HG03103 (cell line): Measurements from ENCODE around the gene WDR70.
"Not testable (repeated sequence)": the region's sequence is repeated elsewhere in the genome, so short reads cannot be mapped to it uniquely, and the experiment has no call there.

Experiments used
- ATAC-seq: cut with Tn5 transposase; IDR thresholded peaks from one replicate; pipeline ENCODE4 v1.9.1; 2021; ENCODE audit warnings: low read depth; ENCODE audit not compliant: unreplicated experiment

WDR70 gene

GRCh38 chr5:37379100-37379628 lies at the start of gene WDR70:
TSS of gene WDR70 (plus strand) at chr5:37379318. CDS start at chr5:37379368, 50 bp downstream.
- ATAC-seq: peak; percentile 99

GRCh38 chr5:37334754-37335153 lies 44.4 kb upstream of the WDR70 start:
- ATAC-seq: not testable (repeated sequence)

DNA sequence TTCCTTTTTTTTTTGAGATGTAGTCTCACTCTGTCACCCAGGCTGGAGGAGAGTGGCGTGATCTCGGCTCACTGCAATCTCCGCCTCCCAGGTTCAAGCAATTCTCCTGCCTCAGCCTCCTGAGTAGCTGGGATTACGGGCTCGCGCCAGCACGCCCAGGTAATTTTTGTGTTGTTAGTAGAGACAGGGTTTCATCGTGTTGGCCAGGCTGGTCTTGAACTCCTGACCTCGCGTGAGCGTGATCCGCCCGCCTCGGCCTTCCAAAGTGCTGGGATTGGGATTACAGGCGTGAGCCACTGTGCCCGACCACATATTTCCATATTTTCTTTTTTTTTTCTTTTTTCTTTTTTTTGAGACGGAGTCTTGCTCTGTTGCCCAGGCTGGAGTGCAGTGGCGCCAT lies 36.4 kb upstream of the WDR70 start:
- ATAC-seq: not testable (repeated sequence)

DNA sequence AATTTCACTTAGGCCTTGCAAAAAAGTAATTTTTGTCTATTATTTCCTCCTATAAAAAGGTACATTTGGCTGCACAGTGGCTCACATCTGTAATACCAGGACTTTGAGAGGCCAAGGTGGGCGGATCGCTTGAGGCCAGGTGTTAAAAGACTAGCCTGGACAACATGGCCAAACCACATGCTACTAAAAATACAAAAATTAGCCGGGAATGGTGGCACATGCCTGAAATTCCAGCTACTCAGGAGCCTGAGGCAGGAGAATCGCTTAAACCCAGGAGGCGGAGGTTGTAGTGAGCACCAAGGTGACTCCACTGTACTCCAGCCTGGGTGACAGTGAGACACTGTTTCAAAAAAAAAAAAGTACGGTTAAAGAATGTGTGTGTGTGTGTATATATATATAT lies 24.0 kb upstream of the WDR70 start:
- no peak for ATAC-seq

GRCh38 chr5:37370550-37370863 lies 8.6 kb upstream of the WDR70 start:
- ATAC-seq: peak; percentile 26

- peak; percentile 91 for ATAC-seq
Observed at GRCh38 chr5:37370864-37371726, 8.0 kb upstream of the WDR70 start, which contains the start of gene NUP155. TSS of gene NUP155 (minus strand) at chr5:37371106. CDS start at chr5:37370977, 129 bp downstream.

GRCh38 chr5:37375091-37375490 lies 4.0 kb upstream of the WDR70 start:
- ATAC-seq: no peak

DNA sequence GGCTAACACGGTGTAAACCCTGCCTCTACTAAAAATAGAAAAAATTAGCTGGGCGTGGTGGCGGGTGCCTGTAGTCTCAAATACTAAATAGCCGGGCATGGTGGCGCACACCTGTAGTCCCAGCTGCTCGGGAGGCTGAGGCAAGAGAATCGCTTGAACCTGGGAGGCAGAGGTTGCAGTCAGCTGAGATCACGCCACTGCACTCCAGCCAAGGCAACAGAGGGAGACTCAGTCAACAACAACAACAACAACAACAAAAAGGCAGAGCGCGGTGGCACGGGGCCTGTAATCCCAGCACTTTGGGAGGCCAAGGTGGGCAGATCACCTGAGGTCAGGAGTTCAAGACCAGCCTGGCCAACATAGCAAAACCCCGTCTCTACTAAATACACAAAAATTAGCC lies 1.1 kb upstream of the WDR70 start:
- ATAC-seq: not testable (repeated sequence)

GRCh38 chr5:37391591-37391990 lies 12.5 kb downstream of the WDR70 start:
- ATAC-seq: no peak

DNA sequence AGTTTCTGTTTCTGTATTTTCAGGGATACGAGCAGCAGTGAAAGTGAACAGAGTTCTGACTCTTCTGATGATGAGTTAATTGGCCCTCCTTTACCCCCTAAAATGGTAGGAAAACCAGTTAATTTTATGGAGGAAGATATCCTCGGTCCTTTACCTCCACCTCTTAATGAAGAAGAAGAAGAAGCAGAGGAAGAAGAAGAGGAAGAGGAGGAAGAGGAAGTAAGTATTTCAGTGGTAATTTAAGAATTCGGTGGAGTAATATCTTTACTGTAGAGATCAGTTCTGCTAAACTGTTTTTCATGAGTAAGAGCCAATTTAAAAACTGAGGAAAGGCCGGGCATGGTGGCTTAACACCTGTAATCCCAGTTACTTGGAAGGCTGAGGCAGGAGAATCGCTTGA lies 17.2 kb downstream of the WDR70 start:
- no peak for ATAC-seq

DNA sequence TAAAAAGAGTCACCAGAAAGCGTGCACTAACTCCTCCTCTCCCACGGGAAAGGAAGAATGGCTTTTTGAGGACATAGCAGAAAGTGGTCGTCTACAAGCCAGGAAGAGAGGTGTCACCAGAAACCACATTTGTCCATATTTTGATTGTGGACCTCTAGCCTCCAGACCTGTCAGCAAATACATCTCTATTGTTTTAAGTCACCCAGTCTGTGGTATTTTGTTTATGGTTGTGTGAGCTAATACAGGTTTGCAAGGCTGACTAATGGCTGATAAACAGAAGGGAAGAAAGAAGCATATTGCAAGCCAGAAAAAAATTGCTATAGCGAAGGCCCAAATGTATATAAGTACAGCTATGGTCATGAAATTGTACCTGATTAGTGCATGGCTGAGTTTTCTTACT lies 21.4 kb downstream of the WDR70 start:
- no peak for ATAC-seq

DNA sequence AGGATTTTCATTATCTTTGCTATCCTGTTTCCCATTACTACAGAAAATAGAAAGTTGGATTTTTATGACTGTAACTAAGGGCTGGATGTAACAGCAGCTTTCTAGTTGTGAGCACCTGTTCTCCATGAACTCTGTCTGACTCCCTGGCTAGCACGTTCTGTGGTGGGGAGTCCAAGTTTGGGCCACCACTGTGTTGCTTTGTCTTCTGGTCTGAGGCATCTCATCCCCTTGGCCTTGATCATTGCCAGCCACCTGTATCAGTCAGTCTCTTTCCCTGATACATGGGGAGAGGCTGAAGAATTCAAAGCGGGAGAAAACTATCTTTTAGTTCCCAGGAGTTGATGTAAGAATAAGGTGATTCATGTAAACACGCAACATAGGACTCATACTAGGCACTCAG lies 33.4 kb downstream of the WDR70 start:
- no peak for ATAC-seq

GRCh38 chr5:37415456-37415855 lies 36.3 kb downstream of the WDR70 start:
- not testable (repeated sequence) for ATAC-seq

DNA sequence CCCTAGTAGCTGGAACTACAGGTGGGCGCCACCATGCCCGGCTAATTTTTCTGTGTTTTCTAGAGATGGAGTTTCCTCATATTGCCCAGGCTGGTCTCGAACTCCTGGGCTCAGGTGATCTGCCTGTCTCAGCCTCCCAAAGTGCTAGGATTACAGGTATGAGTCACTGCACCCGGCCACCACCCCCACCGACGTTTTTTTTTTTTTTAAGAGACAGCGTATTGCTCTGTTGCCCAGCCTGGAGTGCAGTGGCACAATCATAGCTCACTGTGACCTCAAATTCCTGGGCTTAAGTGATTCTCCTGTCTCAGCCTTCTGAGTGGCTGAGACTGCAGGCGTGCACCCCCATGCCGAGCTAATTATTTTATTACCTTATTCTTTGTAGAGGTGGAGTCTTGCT lies 38.2 kb downstream of the WDR70 start:
- ATAC-seq: no peak

DNA sequence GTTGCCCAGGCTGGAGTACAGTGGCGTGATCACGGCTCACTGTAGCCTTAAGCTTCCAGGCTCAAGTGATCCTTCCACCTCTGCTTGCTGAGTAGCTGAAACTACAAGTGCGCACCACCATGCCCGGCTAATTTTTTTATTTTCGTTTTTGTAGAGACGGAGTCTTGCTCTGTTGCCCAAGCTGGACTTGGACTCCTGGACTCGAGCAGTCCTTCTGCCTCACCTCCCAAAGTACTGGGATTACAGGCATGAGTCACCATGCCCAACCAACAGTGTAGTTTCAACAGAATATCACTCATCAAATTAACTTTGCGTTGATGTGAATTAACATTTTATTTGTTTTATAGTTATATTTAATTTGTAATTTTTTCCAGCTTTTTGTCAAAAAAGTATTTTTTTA lies 45.3 kb downstream of the WDR70 start:
- no peak for ATAC-seq

DNA sequence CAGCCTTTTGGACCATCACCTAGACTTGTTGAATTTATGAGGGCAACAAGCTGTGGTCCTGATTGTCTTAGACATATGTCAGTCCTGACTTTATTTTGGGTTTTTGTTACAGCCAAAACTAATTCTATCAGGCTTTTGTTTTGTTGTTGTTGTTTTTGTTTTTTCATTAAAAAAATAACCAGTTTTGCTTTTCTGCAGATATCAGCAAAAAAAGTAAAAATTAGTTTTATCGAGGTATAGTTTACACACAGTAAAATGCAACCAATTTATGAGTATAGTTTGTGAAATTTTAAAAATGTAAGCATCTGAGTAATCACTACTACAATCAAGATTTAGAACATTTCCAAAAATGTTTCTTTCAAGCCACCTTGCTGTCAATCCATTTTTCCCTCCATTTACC lies 48.9 kb downstream of the WDR70 start:
- no peak for ATAC-seq

DNA sequence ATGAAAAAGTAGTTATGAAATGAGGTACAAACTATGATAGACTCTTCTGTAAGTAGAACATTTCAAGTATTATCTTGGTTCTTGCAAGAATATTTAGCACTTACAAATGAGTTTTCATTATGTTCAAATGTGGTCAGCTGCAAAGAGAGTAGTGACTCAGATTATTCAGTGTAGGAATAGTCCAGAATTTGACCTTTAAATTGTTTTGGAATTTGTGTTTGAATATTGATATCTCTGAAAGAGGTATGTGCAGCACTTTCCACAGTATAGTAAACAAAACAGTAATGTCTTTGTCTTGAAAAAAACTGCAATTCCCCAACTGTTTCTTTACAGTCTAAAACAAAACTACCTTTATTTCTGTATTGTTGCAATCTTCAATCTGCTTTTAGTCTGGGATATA lies 56.1 kb downstream of the WDR70 start:
- no peak for ATAC-seq

DNA sequence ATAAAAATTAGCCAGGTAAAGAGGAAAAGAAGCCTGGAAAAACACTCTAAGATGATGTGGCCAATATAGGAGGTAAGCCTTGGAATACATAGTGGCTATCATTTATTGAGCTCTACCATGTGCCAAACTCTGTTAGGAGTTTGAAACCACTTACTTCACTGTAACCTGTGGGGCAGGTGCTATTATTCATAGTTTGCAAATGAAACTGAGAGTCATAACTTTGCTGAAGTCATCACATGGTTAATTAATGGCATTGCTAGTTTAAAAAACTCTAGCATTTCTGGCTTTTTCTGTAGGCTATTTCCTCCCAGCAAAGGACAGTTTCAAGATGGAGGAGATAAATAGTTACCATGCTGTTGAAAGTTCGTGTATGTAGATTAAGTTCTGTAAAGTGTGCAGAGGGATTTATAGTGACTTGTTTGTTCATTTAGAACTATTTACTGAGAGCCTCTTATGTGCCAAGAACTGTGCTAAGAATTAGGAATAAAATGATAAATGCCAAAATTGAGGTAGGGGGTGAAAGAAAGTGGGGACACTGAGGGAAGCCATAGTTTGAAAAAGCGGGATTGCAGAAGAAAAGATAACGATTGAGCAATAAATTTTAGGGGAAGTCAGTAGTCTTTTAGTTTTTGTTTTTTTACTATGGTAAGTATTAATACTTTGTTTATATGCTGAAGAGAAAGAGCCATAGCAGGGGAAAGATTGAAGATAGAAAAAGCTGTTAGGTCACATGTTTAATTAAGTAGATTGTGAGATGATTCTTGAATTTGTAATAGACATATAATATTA lies 57.2 kb downstream of the WDR70 start:
- no peak for ATAC-seq

DNA sequence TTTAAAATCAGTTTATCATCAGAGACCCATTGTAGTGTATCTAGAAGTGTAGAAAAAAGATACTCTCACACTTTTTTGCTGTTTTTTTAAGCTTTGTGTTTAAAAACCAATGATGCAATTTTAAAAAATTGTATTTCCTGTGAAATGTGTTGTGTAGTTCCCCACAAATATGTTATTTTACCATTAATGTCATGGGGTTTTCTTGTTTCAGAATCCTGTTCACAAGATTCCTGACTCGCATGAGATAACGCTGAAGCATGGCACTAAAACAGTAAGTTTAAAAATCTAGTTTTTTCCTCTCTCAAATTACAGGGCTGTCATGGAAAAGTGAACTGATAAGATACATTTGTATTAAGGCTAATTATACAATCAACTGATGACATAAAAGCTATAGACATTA lies 58.6 kb downstream of the WDR70 start:
- ATAC-seq: no peak

GRCh38 chr5:37445783-37446182 lies 66.7 kb downstream of the WDR70 start:
- ATAC-seq: not testable (repeated sequence)

DNA sequence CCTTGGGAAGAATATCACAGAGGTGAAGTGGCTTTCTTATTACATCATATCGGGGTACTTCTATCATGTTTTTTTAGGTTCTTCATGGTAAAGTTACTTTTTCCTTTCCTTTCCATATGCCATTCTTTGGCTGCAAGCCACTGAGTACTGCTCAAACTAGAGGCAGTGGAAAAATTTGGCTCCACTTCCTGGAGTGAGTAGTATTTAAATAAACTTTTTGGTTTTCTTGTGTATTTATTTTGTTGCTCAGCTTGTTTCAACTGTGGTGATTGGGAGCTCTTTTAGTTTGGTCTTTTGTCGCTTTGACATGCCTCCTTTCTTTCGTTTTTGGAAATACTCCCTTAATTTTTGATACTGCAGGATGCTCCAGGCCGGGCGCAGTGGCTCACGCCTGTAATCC lies 69.8 kb downstream of the WDR70 start:
- ATAC-seq: no peak
